ENCODE results near the gene MAML2.

The MAML2 gene

GRCh38 chr11:96024666-96025065 is 318.3 kb downstream of the MAML2 start:
- no peak for DNase-seq

GRCh38 chr11:96023275-96023674 is 319.7 kb downstream of the MAML2 start:
- no peak for DNase-seq

GRCh38 chr11:96021901-96022650 is 320.9 kb downstream of the MAML2 start:
- no peak for DNase-seq

GRCh38 chr11:96019810-96020747 is 322.9 kb downstream of the MAML2 start:
- peak in 1 of 2 experiments; percentile 8 for DNase-seq

- no peak for DNase-seq
Observed at GRCh38 chr11:96019281-96019680, 323.7 kb downstream of the MAML2 start.

- no peak for DNase-seq
Observed at GRCh38 chr11:96017856-96018255, 325.1 kb downstream of the MAML2 start.

- DNase-seq, result no peak
Observed at GRCh38 chr11:96016978-96017502, 326.0 kb downstream of the MAML2 start.

GRCh38 chr11:96015906-96016565 is 327.0 kb downstream of the MAML2 start:
- DNase-seq, result peak; percentile 16 to 26

- peak; percentile 30 to 44 for DNase-seq
Observed at GRCh38 chr11:96014217-96014616, 328.8 kb downstream of the MAML2 start.

- peak in 1 of 2 experiments; percentile 7 for DNase-seq
Observed at GRCh38 chr11:96013461-96014213, 329.4 kb downstream of the MAML2 start.

GRCh38 chr11:96012086-96012824 is 330.7 kb downstream of the MAML2 start:
- peak; percentile 29 to 46 for DNase-seq

- DNase-seq, result no peak
Observed at GRCh38 chr11:96010683-96011082, 332.3 kb downstream of the MAML2 start.

GRCh38 chr11:96008161-96008720 is 334.8 kb downstream of the MAML2 start:
- DNase-seq, result no peak

- no peak for DNase-seq
Observed at GRCh38 chr11:96006037-96006436, 337.0 kb downstream of the MAML2 start.

GRCh38 chr11:96004862-96005261 is 338.1 kb downstream of the MAML2 start:
- DNase-seq, result no peak

- no peak for DNase-seq
Observed at GRCh38 chr11:96002754-96003290, 340.2 kb downstream of the MAML2 start.

- no peak for DNase-seq
Observed at GRCh38 chr11:96002339-96002738, 340.7 kb downstream of the MAML2 start.

- no peak for DNase-seq
Observed at GRCh38 chr11:96001037-96001436, 342.0 kb downstream of the MAML2 start.

- no peak for DNase-seq
Observed at GRCh38 chr11:95999711-96000406, 343.1 kb downstream of the MAML2 start.

- no peak for DNase-seq
Observed at GRCh38 chr11:95996621-95997235, 346.3 kb downstream of the MAML2 start.

All from activated CD4-positive, alpha-beta T cell treated with anti-CD3 and anti-CD28 coated beads, Interleukin-2, amount 50 U/mL, for 48 hours (primary cell).